ENCODE data around the gene SNRPB. TPM values are rescaled to one million over a fixed set of nuclear protein-coding genes. Genes with fewer than 3 reads are reported as not detected.

Gene SNRPB
- total and polyA plus RNA-seq, 2 experiments from 2014 or later, result 784 to 785 TPM

DNA sequence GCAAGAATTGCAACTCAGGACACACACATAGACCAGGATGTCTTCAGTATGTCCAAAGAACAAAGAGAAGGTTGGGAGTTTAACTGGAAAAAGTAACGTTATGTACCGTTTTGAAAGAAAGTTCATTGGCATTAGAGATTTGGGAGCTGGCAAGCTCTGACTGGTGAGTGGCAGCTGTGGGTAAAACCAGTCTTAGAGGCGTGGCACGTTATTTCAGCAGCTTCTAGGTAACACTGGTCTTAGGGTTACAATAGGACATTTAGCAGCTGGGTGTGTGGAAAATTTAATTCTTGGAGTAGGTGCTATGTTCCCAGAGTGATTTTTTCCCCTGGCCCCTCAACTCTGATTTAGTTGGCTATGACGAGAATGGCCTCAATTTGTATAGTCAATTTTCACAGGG lies 19.2 kb downstream of the SNRPB start (continued):
- TF ChIP-seq, protein P1, sequence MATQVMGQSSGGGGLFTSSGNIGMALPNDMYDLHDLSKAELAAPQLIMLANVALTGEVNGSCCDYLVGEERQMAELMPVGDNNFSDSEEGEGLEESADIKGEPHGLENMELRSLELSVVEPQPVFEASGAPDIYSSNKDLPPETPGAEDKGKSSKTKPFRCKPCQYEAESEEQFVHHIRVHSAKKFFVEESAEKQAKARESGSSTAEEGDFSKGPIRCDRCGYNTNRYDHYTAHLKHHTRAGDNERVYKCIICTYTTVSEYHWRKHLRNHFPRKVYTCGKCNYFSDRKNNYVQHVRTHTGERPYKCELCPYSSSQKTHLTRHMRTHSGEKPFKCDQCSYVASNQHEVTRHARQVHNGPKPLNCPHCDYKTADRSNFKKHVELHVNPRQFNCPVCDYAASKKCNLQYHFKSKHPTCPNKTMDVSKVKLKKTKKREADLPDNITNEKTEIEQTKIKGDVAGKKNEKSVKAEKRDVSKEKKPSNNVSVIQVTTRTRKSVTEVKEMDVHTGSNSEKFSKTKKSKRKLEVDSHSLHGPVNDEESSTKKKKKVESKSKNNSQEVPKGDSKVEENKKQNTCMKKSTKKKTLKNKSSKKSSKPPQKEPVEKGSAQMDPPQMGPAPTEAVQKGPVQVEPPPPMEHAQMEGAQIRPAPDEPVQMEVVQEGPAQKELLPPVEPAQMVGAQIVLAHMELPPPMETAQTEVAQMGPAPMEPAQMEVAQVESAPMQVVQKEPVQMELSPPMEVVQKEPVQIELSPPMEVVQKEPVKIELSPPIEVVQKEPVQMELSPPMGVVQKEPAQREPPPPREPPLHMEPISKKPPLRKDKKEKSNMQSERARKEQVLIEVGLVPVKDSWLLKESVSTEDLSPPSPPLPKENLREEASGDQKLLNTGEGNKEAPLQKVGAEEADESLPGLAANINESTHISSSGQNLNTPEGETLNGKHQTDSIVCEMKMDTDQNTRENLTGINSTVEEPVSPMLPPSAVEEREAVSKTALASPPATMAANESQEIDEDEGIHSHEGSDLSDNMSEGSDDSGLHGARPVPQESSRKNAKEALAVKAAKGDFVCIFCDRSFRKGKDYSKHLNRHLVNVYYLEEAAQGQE (IDR thresholded peaks at IDR 0.05; ENCODE audit: unreplicated experiment), result no peak
- TF ChIP-seq ZNF114 (CRISPR knock-in tag; IDR thresholded peaks at IDR 0.05), result no peak
- TF ChIP-seq, protein P2, sequence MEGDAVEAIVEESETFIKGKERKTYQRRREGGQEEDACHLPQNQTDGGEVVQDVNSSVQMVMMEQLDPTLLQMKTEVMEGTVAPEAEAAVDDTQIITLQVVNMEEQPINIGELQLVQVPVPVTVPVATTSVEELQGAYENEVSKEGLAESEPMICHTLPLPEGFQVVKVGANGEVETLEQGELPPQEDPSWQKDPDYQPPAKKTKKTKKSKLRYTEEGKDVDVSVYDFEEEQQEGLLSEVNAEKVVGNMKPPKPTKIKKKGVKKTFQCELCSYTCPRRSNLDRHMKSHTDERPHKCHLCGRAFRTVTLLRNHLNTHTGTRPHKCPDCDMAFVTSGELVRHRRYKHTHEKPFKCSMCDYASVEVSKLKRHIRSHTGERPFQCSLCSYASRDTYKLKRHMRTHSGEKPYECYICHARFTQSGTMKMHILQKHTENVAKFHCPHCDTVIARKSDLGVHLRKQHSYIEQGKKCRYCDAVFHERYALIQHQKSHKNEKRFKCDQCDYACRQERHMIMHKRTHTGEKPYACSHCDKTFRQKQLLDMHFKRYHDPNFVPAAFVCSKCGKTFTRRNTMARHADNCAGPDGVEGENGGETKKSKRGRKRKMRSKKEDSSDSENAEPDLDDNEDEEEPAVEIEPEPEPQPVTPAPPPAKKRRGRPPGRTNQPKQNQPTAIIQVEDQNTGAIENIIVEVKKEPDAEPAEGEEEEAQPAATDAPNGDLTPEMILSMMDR (conservative IDR thresholded peaks at IDR 0.05; ENCODE audit: low read depth in 2 of 2), result no peak
- no peak for TF ChIP-seq NANOG (IDR thresholded peaks at IDR 0.05; ENCODE audit: borderline replicate concordance)
- TF ChIP-seq EZH2phosphoT487 (IDR thresholded peaks at IDR 0.05; ENCODE audit: unreplicated experiment), result no peak
- TF ChIP-seq, protein P3, sequence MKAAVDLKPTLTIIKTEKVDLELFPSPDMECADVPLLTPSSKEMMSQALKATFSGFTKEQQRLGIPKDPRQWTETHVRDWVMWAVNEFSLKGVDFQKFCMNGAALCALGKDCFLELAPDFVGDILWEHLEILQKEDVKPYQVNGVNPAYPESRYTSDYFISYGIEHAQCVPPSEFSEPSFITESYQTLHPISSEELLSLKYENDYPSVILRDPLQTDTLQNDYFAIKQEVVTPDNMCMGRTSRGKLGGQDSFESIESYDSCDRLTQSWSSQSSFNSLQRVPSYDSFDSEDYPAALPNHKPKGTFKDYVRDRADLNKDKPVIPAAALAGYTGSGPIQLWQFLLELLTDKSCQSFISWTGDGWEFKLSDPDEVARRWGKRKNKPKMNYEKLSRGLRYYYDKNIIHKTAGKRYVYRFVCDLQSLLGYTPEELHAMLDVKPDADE (IDR thresholded peaks at IDR 0.05), result no peak
- no peak for TF ChIP-seq JUNB (IDR thresholded peaks at IDR 0.05; ENCODE audit: unreplicated experiment)

DNA sequence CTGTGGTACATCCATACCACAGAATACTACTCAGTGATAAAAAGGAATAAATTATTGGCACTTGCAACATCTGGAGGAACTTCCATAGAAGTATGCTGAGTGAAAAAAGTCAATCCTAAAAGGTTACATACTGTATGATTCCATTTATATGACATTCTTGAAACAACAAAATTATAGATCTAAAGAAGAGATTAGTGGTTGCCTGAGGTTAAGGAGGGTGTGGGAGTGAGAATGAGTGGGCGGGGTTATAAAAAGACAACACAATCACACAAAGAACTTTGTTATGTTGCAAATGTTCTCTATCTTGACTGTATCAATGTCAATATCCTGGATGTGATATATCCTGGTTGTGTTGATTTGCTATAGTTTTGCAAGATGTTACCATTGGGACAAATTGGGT lies 21.2 kb downstream of the SNRPB start:
- no peak overlapping the region for H3K27ac ChIP-seq (ENCODE audit: low read depth)
- no peaks in the 10 kb centered on the region for H3K27me3 ChIP-seq (ENCODE audit: insufficient read depth)
- Mint-ChIP-seq H3K36me3 (ENCODE audit: low read depth) (no peaks in the 10 kb centered on the region), H3K4me1 (no peaks in the 10 kb centered on the region), H3K4me3 (no peak overlapping the region), H3K9me3 (no peaks in the 10 kb centered on the region), H3K27me3 (ENCODE audit: insufficient read depth, low read depth, poor library complexity) (peaks cover 2% of the 10 kb centered on the region), H3K27ac (no peak overlapping the region)
- no peak overlapping the region for H2AFZ ChIP-seq
- H3K79me2 ChIP-seq (replicated peaks; ENCODE audit: insufficient read depth), result no peaks in the 10 kb centered on the region
- ATAC-seq, result no peak
- no peak for DNase-seq (ENCODE audit: low spot score)
- no peak overlapping the region for H3K4me2 ChIP-seq
- H3F3A ChIP-seq (replicated peaks; ENCODE audit: low read depth), result no peaks in the 10 kb centered on the region
- H3K4me3 ChIP-seq, result no peak overlapping the region
- H3K36me3 ChIP-seq (ENCODE audit: insufficient read depth), result no peaks in the 10 kb centered on the region
- TF ChIP-seq, protein P1 (IDR thresholded peaks at IDR 0.05; ENCODE audit: unreplicated experiment), result no peak
- TF ChIP-seq, protein P3 (IDR thresholded peaks at IDR 0.05), result no peak
- H3K9me2 ChIP-seq (ENCODE audit: insufficient read depth), result no peaks in the 10 kb centered on the region
- no peaks in the 10 kb centered on the region for H3K4me1 ChIP-seq (ENCODE audit: insufficient read depth)
- no peaks in the 10 kb centered on the region for H4K20me1 ChIP-seq (replicated peaks; ENCODE audit: insufficient read depth)
